Small intestine (tissue), 7 donors: Measurements from ENCODE around the gene QSOX1. TPM values are rescaled to one million over a fixed set of nuclear protein-coding genes. Genes with fewer than 3 reads are reported as not detected.

Source experiments
- DNase-seq, 2 donors: peaks; one replicate each; pipeline versions ENCODE4 v3.0.0 to v3.0.0-alpha.2; 2013
- FAIRE-seq: peaks from 2 replicates; lab custom pipeline; 2012; peaks lifted over from hg19 to GRCh38; lab: Jason Lieb, UNC
- H3K27ac ChIP-seq, 3 donors: one replicate each; pipeline ENCODE4 v1.5.1; 2013; ENCODE audit warnings: low read length in 2 of 3, mild to moderate bottlenecking in 2 of 3, control low read depth in 1 of 3, inconsistent platforms in 1 of 3, low read depth in 1 of 3, moderate library complexity in 1 of 3
- H3K27me3 ChIP-seq, 3 donors: one replicate each; pipeline ENCODE4 v1.6.1; 2013; ENCODE audit warnings: low read length in 3 of 3, inconsistent platforms in 1 of 3; ENCODE audit not compliant: control insufficient read depth in 3 of 3, insufficient read depth in 3 of 3
- H3K36me3 ChIP-seq, 3 donors: one replicate each; pipeline ENCODE4 v1.6.1; 2013; ENCODE audit warnings: low read length in 3 of 3, inconsistent platforms in 1 of 3, low read depth in 1 of 3, mild to moderate bottlenecking in 1 of 3, moderate library complexity in 1 of 3; ENCODE audit not compliant: control insufficient read depth in 3 of 3, insufficient read depth in 2 of 3
- H3K4me1 ChIP-seq, 3 donors: one replicate each; pipeline ENCODE4 v1.6.1; 2013; ENCODE audit warnings: low read length in 2 of 3, inconsistent platforms in 1 of 3, low read depth in 1 of 3, mild to moderate bottlenecking in 1 of 3, moderate library complexity in 1 of 3; ENCODE audit not compliant: control insufficient read depth in 3 of 3, insufficient read depth in 2 of 3
- H3K4me3 ChIP-seq, 3 donors: one replicate each; pipeline ENCODE4 v1.5.1; 2013; ENCODE audit warnings: low read length in 3 of 3, control low read depth in 1 of 3, inconsistent platforms in 1 of 3, low read depth in 1 of 3, mild to moderate bottlenecking in 1 of 3, moderate library complexity in 1 of 3
- H3K9me3 ChIP-seq, 2 donors: one replicate each; pipeline ENCODE4 v1.6.1; 2013; ENCODE audit warnings: low read depth in 1 of 2, low read length in 1 of 2; ENCODE audit not compliant: control insufficient read depth in 2 of 2, insufficient read depth in 1 of 2
- WGBS, 3 donors: extraction: QIAGEN DNeasy Blood & Tissue Kit; methylation state at CpG; one replicate each; pipeline ENCODE4 v1.1.7; 2013; 5-methylcytosine and 5-hydroxymethylcytosine counted together
- polyA plus RNA-seq, 4 donors: library from polyadenylated mRNA; stranded (reverse) in 3 of 4; unstranded in 1 of 4; fragments of 200-250 nt in 3 of 4; fragments of 120-200 nt in 1 of 4; gene quantifications; one replicate each; pipeline versions ENCODE4 v1.2.1 to v1.2.3, GENCODE V29; 2013
- donor health status: healthy with polysubstance abuse.
- donor health status: control.
- donor health status: control.
- donor health status: Bipolar disorder and iron deficiency.
- donor health status: healthy.

QSOX1 gene
- polyA plus RNA-seq, 4 donors, result 18.1 to 115 (median 42.9) TPM

GRCh38 chr1:180241716-180242544 lies 87.3 kb downstream of the QSOX1 start:
- 50 to 73% (median 56%) methylated on average over 8 of the region's 8 CpGs for WGBS, 3 donors
- no peak for FAIRE-seq
- Histone ChIP-seq H3K27me3 (peaks cover 0 to 56% (median 28%) of the 10 kb centered on the region in 3 donors), H3K36me3 (no peaks in the 10 kb centered on the region), H3K27ac (no peak overlapping the region), H3K4me3 (no peak overlapping the region), H3K4me1 (no peaks in the 10 kb centered on the region), H3K9me3 (no peaks in the 10 kb centered on the region)
- no peak for DNase-seq

GRCh38 chr1:180243517-180244221 lies 89.0 kb downstream of the QSOX1 start:
- no peak for FAIRE-seq
- WGBS, 3 donors, result 91 to 93% (median 92%) methylated on average over 11 of the region's 11 CpGs
- peaks cover 0 to 42% (median 20%) of the 10 kb centered on the region in 3 donors for H3K27me3 ChIP-seq

GRCh38 chr1:180244840-180245239 lies 90.2 kb downstream of the QSOX1 start:
- H3K36me3 ChIP-seq, result no peaks in the 10 kb centered on the region
- H3K4me1 ChIP-seq, result no peaks in the 10 kb centered on the region
- peaks cover 0 to 30% (median 12%) of the 10 kb centered on the region in 3 donors for H3K27me3 ChIP-seq
- no peak for FAIRE-seq
- H3K27ac ChIP-seq, result no peak overlapping the region
- no peaks in the 10 kb centered on the region for H3K9me3 ChIP-seq
- DNase-seq, result peak; percentile 26 to 83
- WGBS, 3 donors, result 6 to 65% (median 54%) methylated on average over 6 of the region's 6 CpGs
- no peak overlapping the region for H3K4me3 ChIP-seq

More at GRCh38 chr1:180243517-180244221, 89.0 kb downstream of the QSOX1 start:
- Histone ChIP-seq H3K9me3 (no peaks in the 10 kb centered on the region), H3K36me3 (no peaks in the 10 kb centered on the region), H3K4me1 (no peaks in the 10 kb centered on the region), H3K27ac (no peak overlapping the region), H3K4me3 (no peak overlapping the region)
- no peak for DNase-seq

GRCh38 chr1:180246579-180246978 lies 91.9 kb downstream of the QSOX1 start:
- Histone ChIP-seq H3K27ac (no peak overlapping the region), H3K27me3 (peaks cover 0 to 15% (median 5%) of the 10 kb centered on the region in 3 donors), H3K36me3 (no peaks in the 10 kb centered on the region), H3K4me1 (no peaks in the 10 kb centered on the region), H3K4me3 (no peak overlapping the region), H3K9me3 (no peaks in the 10 kb centered on the region)
- 53 to 72% (median 64%) methylated on average over 5 of the region's 5 CpGs for whole genome bisulfite sequencing, 3 donors
- peak in 1 of 2 donors; percentile 25 for DNase-seq
- no peak for FAIRE-seq

- Histone ChIP-seq H3K4me3 (no peak overlapping the region), H3K4me1 (no peaks in the 10 kb centered on the region), H3K27ac (no peak overlapping the region), H3K9me3 (no peaks in the 10 kb centered on the region), H3K27me3 (peaks cover 0 to 10% (median 5%) of the 10 kb centered on the region in 3 donors), H3K36me3 (no peaks in the 10 kb centered on the region)
- FAIRE-seq (no peak), DNase-seq (no peak)
- 72 to 80% (median 78%) methylated on average over 3 of the region's 3 CpGs for WGBS, 3 donors
These were observed 92.4 kb downstream of the QSOX1 start for GRCh38 chr1:180247061-180247460.

- WGBS, 3 donors, result 78 to 87% (median 80%) methylated on average over 4 of the region's 4 CpGs
- Histone ChIP-seq H3K36me3 (no peaks in the 10 kb centered on the region), H3K4me1 (no peaks in the 10 kb centered on the region), H3K9me3 (no peaks in the 10 kb centered on the region), H3K4me3 (no peak overlapping the region), H3K27ac (no peak overlapping the region), H3K27me3 (peaks cover 0 to 7% (median 5%) of the 10 kb centered on the region in 3 donors)
- FAIRE-seq (no peak), DNase-seq (no peak)
These were observed 92.9 kb downstream of the QSOX1 start for GRCh38 chr1:180247580-180247979.

GRCh38 chr1:180248176-180248575 lies 93.5 kb downstream of the QSOX1 start:
- Histone ChIP-seq H3K9me3 (no peaks in the 10 kb centered on the region), H3K4me1 (no peaks in the 10 kb centered on the region), H3K4me3 (no peak overlapping the region), H3K36me3 (no peaks in the 10 kb centered on the region), H3K27me3 (peaks cover 0 to 5% (median 5%) of the 10 kb centered on the region in 3 donors), H3K27ac (no peak overlapping the region)
- 94% methylated on average over 7 of the region's 7 CpGs for WGBS, 3 donors
- no peak for DNase-seq
- no peak for FAIRE-seq

GRCh38 chr1:180248731-180249681 lies 94.3 kb downstream of the QSOX1 start:
- DNase-seq (no peak), FAIRE-seq (no peak)
- no peak overlapping the region for H3K27ac ChIP-seq
- no peak overlapping the region for H3K4me3 ChIP-seq
- H3K9me3 ChIP-seq, result no peaks in the 10 kb centered on the region
- H3K27me3 ChIP-seq, result no peaks in the 10 kb centered on the region
- WGBS, 3 donors, result 66 to 69% (median 68%) methylated on average over 11 of the region's 11 CpGs
- H3K4me1 ChIP-seq, result no peaks in the 10 kb centered on the region
- no peaks in the 10 kb centered on the region for H3K36me3 ChIP-seq
